Mucosa of gallbladder (tissue), 1 donor: ENCODE results near the gene CCDC200. TPM values are rescaled to one million over a fixed set of nuclear protein-coding genes. Genes with fewer than 3 reads are reported as not detected.
A peak's percentile ranks its signal among the peaks of the same experiment; 100 is the strongest.
"Not testable (repeated sequence)": the region's sequence is repeated elsewhere in the genome, so short reads cannot be mapped to it uniquely, and the experiment has no call there.

ENCODE experiments used
- DNase-seq: peaks from one replicate; pipeline ENCODE4 v3.0.0-alpha.2; 2020; ENCODE audit warnings: low spot score
- total RNA-seq: library from RNA; stranded (reverse); gene quantifications from one replicate; pipeline ENCODE4 v1.2.1, GENCODE V29; 2021
- donor health status: DM: no; HTN: no; CAD: no.

Gene CCDC200
- total RNA-seq: not detected

GRCh38 chr17:43228020-43228782 lies at the start of gene CCDC200:
Gene CCDC200, minus strand, starts transcription at chr17:43228623. Its CDS starts 69 bp downstream, at chr17:43228554.
- DNase-seq: not testable (repeated sequence)

- DNase-seq: not testable (repeated sequence)
Observed at GRCh38 chr17:43272914-43273313, 44.5 kb upstream of the CCDC200 start.

GRCh38 chr17:43272483-43272882 lies 44.1 kb upstream of the CCDC200 start:
- peak; percentile 0 for DNase-seq

GRCh38 chr17:43270552-43271504 lies 42.4 kb upstream of the CCDC200 start:
- DNase-seq: not testable (repeated sequence)

GRCh38 chr17:43246456-43246855 lies 18.0 kb upstream of the CCDC200 start:
- DNase-seq: not testable (repeated sequence)

GRCh38 chr17:43240596-43241352 lies 12.4 kb upstream of the CCDC200 start:
- not testable (repeated sequence) for DNase-seq

GRCh38 chr17:43239597-43239996 lies 11.2 kb upstream of the CCDC200 start:
- not testable (repeated sequence) for DNase-seq

- DNase-seq: not testable (repeated sequence)
Observed at GRCh38 chr17:43233877-43234276, 5.5 kb upstream of the CCDC200 start, which contains the start of gene RNU2-1. Gene RNU2-1, minus strand, starts transcription at chr17:43233977.

- DNase-seq: not testable (repeated sequence)
Observed at GRCh38 chr17:43233263-43233662, 4.8 kb upstream of the CCDC200 start.

GRCh38 chr17:43232021-43232699 lies 3.7 kb upstream of the CCDC200 start:
- DNase-seq: peak; percentile 77

GRCh38 chr17:43231205-43232020 lies 3.0 kb upstream of the CCDC200 start:
- peak; percentile 9 for DNase-seq

- no peak for DNase-seq
Observed at GRCh38 chr17:43226393-43226792, 2.0 kb downstream of the CCDC200 start.

GRCh38 chr17:43224146-43224705 lies 4.2 kb downstream of the CCDC200 start:
- peak; percentile 6 for DNase-seq

GRCh38 chr17:43220511-43221125 lies 7.8 kb downstream of the CCDC200 start:
- DNase-seq: no peak

- DNase-seq: no peak
Observed at GRCh38 chr17:43219746-43220380, 8.6 kb downstream of the CCDC200 start.

GRCh38 chr17:43219001-43219400 lies 9.4 kb downstream of the CCDC200 start:
- DNase-seq: no peak

- DNase-seq: no peak
Observed at GRCh38 chr17:43217614-43218087, 10.8 kb downstream of the CCDC200 start.

GRCh38 chr17:43216762-43217613 lies 11.4 kb downstream of the CCDC200 start:
- no peak for DNase-seq
